Hepatocyte (in vitro differentiated cells): ENCODE data around the gene PARP2. TPM values are rescaled to one million over a fixed set of nuclear protein-coding genes. Genes with fewer than 3 reads are reported as not detected.

Experiments
- DNase-seq: peaks from one replicate; pipeline ENCODE4 v3.0.0-alpha.2; 2016; ENCODE audit warnings: low spot score
- H2AFZ ChIP-seq: fragments of 200-600 bp; sonication (generic); 2 replicates; pipeline ENCODE4 v1.6.0; 2016; ENCODE audit warnings: antibody characterized with exemption, mild to moderate bottlenecking
- H3K27ac ChIP-seq: fragments of 200-600 bp; sonication (generic); 2 replicates; pipeline ENCODE4 v1.5.1; 2016; ENCODE audit warnings: mild to moderate bottlenecking
- H3K27me3 ChIP-seq: fragments of 200-600 bp; sonication (generic); 2 replicates; pipeline ENCODE4 v1.6.1; 2016
- H3K36me3 ChIP-seq: fragments of 200-600 bp; sonication (generic); replicated peaks from 2 replicates; pipeline ENCODE4 v1.5.1; 2016; ENCODE audit warnings: low read depth; ENCODE audit not compliant: insufficient read depth
- H3K4me1 ChIP-seq: fragments of 200-600 bp; sonication (generic); 2 replicates; pipeline ENCODE4 v1.5.1; 2016; ENCODE audit warnings: mild to moderate bottlenecking, moderate library complexity; ENCODE audit not compliant: insufficient read depth
- H3K4me2 ChIP-seq: fragments of 200-600 bp; sonication (generic); 2 replicates; pipeline ENCODE4 v1.6.0; 2016
- H3K4me3 ChIP-seq: fragments of 200-600 bp; sonication (generic); 2 replicates; pipeline ENCODE4 v1.5.1; 2016; ENCODE audit warnings: mild to moderate bottlenecking
- H3K79me2 ChIP-seq: fragments of 200-600 bp; sonication (generic); 2 replicates; pipeline ENCODE4 v1.6.0; 2017; ENCODE audit warnings: mild to moderate bottlenecking
- H3K9me2 ChIP-seq: fragments of 200-600 bp; sonication (generic); replicated peaks from 2 replicates; pipeline ENCODE4 v1.6.0; 2017; ENCODE audit warnings: mild to moderate bottlenecking; ENCODE audit not compliant: insufficient read depth
- H3K9me3 ChIP-seq: fragments of 200-600 bp; sonication (generic); 2 replicates; pipeline ENCODE4 v1.5.1; 2016; ENCODE audit warnings: low read depth, mild to moderate bottlenecking
- H4K20me1 ChIP-seq: fragments of 200-600 bp; sonication (generic); 2 replicates; pipeline ENCODE4 v1.6.0; 2016; ENCODE audit warnings: mild to moderate bottlenecking; ENCODE audit not compliant: insufficient read depth, poor library complexity, severe bottlenecking
- CTCF ChIP-seq: fragments of 200-600 bp; sonication (generic); IDR thresholded peaks from 2 replicates; pipeline ENCODE4 v1.5.1; 2016; ENCODE audit warnings: antibody characterized with exemption, mild to moderate bottlenecking; ENCODE audit not compliant: poor library complexity
- EZH2 ChIP-seq: fragments of 200-600 bp; sonication (generic); IDR thresholded peaks from 2 replicates; pipeline ENCODE4 v1.6.1; 2016; ENCODE audit warnings: antibody characterized with exemption, mild to moderate bottlenecking, borderline replicate concordance
- EZH2phosphoT487 ChIP-seq: fragments of 200-600 bp; sonication (generic); IDR thresholded peaks from one replicate; pipeline ENCODE4 v1.6.1; 2018; ENCODE audit warnings: antibody characterized with exemption, mild to moderate bottlenecking, low read depth, moderate library complexity; ENCODE audit not compliant: unreplicated experiment, severe bottlenecking
- WGBS: methylation state at CpG from one replicate; pipeline ENCODE4 v1.1.6; 2016; ENCODE audit warnings: low lambda C conversion rate; ENCODE audit errors: missing lambda C conversion rate; 5-methylcytosine and 5-hydroxymethylcytosine counted together
- polyA plus RNA-seq: library from polyadenylated mRNA; unstranded; fragments of >200 nt; fragmentation: Nextera tagmentation; extraction: Ambion mirVana; gene quantifications from 2 replicates; pipeline ENCODE4 v1.2.1, GENCODE V29; 2016
- total RNA-seq: library from RNA; depleted of rRNA; stranded (reverse); fragments of >200 nt; gene quantifications from 2 replicates; pipeline ENCODE4 v1.2.3, GENCODE V29; 2014

The PARP2 gene
- total and polyA plus RNA-seq, 2 experiments from 2014 or later: 13.9 to 23.4 TPM

DNA sequence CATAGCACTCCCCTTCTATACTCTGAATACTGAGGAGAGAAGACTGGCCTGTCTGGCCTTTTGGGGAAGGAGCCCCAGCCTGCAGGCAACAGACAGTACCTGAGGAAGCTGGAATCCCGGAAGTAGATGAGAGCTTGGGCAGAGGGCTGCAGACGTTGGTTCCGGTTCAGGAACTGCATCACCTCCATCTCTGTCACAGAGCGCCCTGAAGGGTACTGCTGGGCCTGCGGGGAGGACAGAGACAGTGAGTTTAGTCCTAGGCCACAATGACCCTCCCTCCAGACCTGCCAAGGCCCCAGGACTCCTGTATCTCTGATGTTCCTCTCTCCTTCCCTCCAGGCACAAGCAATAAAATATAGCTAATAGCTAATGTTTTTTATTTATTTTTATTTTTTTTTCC, 41.5 kb downstream of the PARP2 start:
- Histone ChIP-seq H3K4me3 (no peak overlapping the region), H4K20me1 (no peaks in the 10 kb centered on the region), H3K27ac (no peak overlapping the region), H3K4me2 (no peak overlapping the region), H3K36me3 (no peaks in the 10 kb centered on the region), H3K9me2 (no peaks in the 10 kb centered on the region), H3K27me3 (no peaks in the 10 kb centered on the region), H2AFZ (no peak overlapping the region), H3K4me1 (no peaks in the 10 kb centered on the region), H3K79me2 (no peaks in the 10 kb centered on the region), H3K9me3 (no peaks in the 10 kb centered on the region)
- no peak for DNase-seq
- 97% methylated on average over 5 of the region's 5 CpGs for WGBS
- no peak for TF ChIP-seq EZH2

GRCh38 chr14:20386276-20386855, 42.9 kb downstream of the PARP2 start:
- no peaks in the 10 kb centered on the region for H3K36me3 ChIP-seq
- TF ChIP-seq EZH2 (no peak), CTCF (no peak), EZH2phosphoT487 (no peak)
- no peak overlapping the region for H3K4me3 ChIP-seq
- H4K20me1 ChIP-seq: no peaks in the 10 kb centered on the region
- no peak overlapping the region for H2AFZ ChIP-seq
- H3K4me2 ChIP-seq: no peak overlapping the region
- no peaks in the 10 kb centered on the region for H3K27me3 ChIP-seq
- H3K27ac ChIP-seq: no peak overlapping the region
- 98% methylated on average over 16 of the region's 17 CpGs for WGBS
- no peaks in the 10 kb centered on the region for H3K4me1 ChIP-seq
- no peaks in the 10 kb centered on the region for H3K79me2 ChIP-seq
- no peaks in the 10 kb centered on the region for H3K9me2 ChIP-seq
- no peaks in the 10 kb centered on the region for H3K9me3 ChIP-seq
- DNase-seq: no peak

- Histone ChIP-seq H3K4me1 (no peaks in the 10 kb centered on the region), H3K4me2 (no peak overlapping the region), H3K9me2 (no peaks in the 10 kb centered on the region), H3K4me3 (no peak overlapping the region), H3K27ac (no peak overlapping the region), H3K36me3 (no peaks in the 10 kb centered on the region), H2AFZ (no peak overlapping the region), H3K9me3 (no peaks in the 10 kb centered on the region), H3K27me3 (no peaks in the 10 kb centered on the region), H4K20me1 (no peaks in the 10 kb centered on the region), H3K79me2 (no peaks in the 10 kb centered on the region)
- TF ChIP-seq EZH2 (no peak), CTCF (no peak), EZH2phosphoT487 (no peak)
- WGBS: 93% methylated on average over 6 of the region's 6 CpGs
- DNase-seq: no peak
Observed at GRCh38 chr14:20387576-20387975, 44.1 kb downstream of the PARP2 start.

DNA sequence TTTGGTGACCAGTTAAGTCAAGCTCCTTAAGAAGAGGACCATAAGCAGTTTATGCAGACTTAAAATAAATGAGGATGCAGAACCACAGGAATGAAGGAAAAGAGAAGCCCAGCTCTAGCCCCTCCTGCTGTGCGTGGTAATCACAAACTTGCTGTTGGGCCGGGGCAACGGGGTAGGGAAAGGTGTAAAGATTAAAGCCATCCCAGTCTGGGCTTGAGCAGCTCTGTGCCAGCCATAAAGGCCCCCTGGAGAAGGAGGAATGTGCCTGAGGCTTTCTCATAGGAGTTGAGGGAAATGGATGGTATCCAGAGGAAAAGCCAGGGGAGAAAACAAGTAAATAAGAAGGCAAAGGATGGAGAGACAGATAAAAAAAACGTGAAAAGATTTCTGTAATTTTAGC, 44.7 kb downstream of the PARP2 start:
- H3K27me3 ChIP-seq: no peaks in the 10 kb centered on the region
- H3K4me2 ChIP-seq: no peak overlapping the region
- no peaks in the 10 kb centered on the region for H3K9me2 ChIP-seq
- no peaks in the 10 kb centered on the region for H3K79me2 ChIP-seq
- no peak for DNase-seq
- H3K27ac ChIP-seq: no peak overlapping the region
- WGBS: 54% methylated on average over 4 of the region's 4 CpGs
- no peaks in the 10 kb centered on the region for H3K9me3 ChIP-seq
- H2AFZ ChIP-seq: no peak overlapping the region
- no peak overlapping the region for H3K4me3 ChIP-seq
- no peaks in the 10 kb centered on the region for H4K20me1 ChIP-seq
- no peak for TF ChIP-seq EZH2phosphoT487
- TF ChIP-seq EZH2: no peak
- no peak for TF ChIP-seq CTCF
- no peaks in the 10 kb centered on the region for H3K4me1 ChIP-seq
- no peaks in the 10 kb centered on the region for H3K36me3 ChIP-seq
